Measurements from ENCODE around the gene MAP2K4. TPM values are rescaled to one million over a fixed set of nuclear protein-coding genes. Genes with fewer than 3 reads are reported as not detected.

The MAP2K4 gene
- total RNA-seq: 36.6 and 41.7 TPM in 2 replicates

DNA sequence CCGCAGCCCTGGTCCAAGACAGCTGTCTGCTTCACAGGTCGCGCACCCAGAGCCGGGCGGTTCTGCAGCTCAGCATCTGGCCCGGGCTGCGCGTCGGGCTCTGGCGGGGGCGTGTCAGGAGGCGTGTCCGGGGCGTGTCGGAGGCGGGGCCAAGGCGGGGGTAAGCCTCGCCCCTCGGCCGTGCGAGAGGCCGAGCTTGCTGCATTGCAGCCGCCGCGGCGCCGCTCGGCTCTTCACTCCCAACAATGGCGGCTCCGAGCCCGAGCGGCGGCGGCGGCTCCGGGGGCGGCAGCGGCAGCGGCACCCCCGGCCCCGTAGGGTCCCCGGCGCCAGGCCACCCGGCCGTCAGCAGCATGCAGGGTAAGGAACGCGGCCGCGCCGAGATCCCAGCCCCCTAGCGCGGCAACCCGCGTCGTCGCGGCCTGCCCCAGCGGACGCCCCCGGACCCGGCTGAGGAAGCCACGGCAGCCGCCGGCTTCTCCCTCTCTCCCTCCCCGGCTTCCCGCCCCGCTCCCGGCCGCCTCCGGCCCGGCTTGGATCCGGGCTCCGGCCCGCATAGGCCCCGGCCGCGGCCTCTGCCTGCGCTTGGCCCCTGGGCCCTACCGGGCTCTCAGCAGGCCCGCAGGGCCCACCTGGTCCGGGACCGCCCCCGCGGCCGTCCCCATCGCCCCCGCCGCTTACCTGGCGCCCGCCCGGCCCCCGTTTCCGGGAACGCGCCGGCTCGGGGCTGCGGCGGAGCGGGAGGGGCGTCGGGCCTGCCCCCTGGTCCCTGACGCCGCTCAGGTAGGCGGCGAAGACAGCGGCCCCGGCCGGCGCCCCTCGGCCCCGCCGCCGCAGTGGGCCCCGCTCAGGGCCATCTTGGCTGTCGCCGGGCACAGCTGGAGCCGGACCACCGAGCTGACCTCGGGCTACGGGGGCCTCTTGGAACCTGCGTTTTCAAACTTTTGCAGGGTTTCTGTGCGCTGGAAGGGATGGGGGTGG lies at the start of gene MAP2K4:
Gene MAP2K4 (plus strand): TSS at position 236 of the 981 bp plus-strand sequence. CDS start 10 bp downstream, at position 246.

DNA sequence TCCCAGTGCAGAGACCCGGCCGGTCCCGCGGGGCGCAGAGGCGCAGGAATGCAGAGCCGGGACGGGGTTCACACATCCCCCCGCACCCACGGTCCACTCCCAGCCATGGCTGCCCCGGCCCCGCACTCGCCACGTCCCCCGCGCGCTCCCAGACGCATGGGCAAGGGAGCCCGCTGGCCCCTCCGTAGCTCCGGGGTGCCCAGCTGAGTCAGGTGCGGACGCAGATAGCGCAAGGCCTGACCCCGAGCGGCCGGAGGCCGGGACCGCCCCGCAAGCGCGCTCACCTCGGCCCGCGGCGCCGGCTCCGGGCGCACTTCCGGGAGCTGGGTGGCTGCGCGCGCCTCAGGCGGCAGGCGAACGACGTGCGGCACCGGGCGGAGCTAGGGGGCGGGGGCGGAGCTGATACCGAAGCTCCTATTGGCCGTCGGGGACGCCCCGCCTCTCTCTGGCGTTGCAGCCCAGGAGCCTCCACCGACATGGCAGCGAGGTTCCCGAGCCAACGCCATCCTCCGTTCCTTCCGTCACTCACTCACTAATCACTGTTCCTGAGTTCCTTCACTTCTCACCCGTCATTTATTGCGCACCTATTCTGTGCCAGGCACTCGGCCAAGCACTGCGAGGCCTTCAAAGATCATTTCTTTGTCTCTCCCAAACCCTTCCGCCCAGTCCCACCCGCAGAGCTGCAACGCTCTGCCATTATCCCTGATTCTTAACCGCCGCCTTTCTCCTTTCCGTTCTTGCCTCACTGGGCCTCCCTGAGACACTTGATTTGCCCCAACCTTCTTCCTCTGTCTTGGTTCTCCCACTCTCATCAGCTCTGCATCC lies 23.3 kb upstream of the MAP2K4 start, which contains the start of gene ZNF18:
Gene ZNF18 (minus strand): TSS at position 329 of the 825 bp plus-strand sequence. CDS start 4,646 bp downstream, outside the sequence.

Small RNAs within 50 kb of the gene (small RNA-seq; reads per million reads assigned to genes)
- 220 reads per million, percentile 98 among the genes with 10 or more reads in this experiment for gene MIR744
- gene RNU11-2P: not detected

Other genes with a start within 250 kb of the MAP2K4 start
- 10.3 and 12.5 TPM in 2 replicates for gene ZNF18, start 23.4 kb upstream of the MAP2K4 start, total RNA-seq